Endothelial cell of umbilical vein (primary cell): ENCODE data around the gene ULBP3. TPM values are rescaled to one million over a fixed set of nuclear protein-coding genes. Genes with fewer than 3 reads are reported as not detected.

Experiments used
- BruUV-seq: library from RNA; stranded (reverse); fragments of 400-500 nt; replicated peaks from 2 replicates; lab custom pipeline; 2021; lab: Mats Ljungman, UMichigan
- CTCF ChIA-PET: fragments of 300-600, 350-600 bp; sonication (Branson Sonifier 250); formaldehyde crosslinking; loops from one replicate; lab custom pipeline; 2021; ENCODE audit warnings: antibody characterized with exemption, inconsistent platforms; lab: Charles Lee
- POLR2A ChIA-PET: fragments of 300-600, 350-600 bp; sonication (Branson Sonifier 250); formaldehyde crosslinking; loops from one replicate; lab custom pipeline; 2021; ENCODE audit warnings: antibody characterized with exemption, inconsistent platforms; lab: Charles Lee
- DNase-seq: peaks from one replicate; pipeline ENCODE4 v3.0.0-alpha.2; 2011; ENCODE audit warnings: low read depth, low spot score
- FAIRE-seq: peaks from 2 replicates; lab custom pipeline; 2011; peaks lifted over from hg19 to GRCh38; lab: Jason Lieb, UNC
- H2AFZ ChIP-seq: 2 replicates; pipeline ENCODE4 v1.6.0; 2012; ENCODE audit warnings: low read depth, low read length, control low read depth, inconsistent platforms
- H3K27ac ChIP-seq: 2 replicates; pipeline ENCODE4 v1.5.1; 2011; ENCODE audit warnings: low read depth, mild to moderate bottlenecking, control low read depth, low read length, moderate library complexity; ENCODE audit not compliant: insufficient read depth
- H3K27me3 ChIP-seq, 2 experiments: 2 replicates each; pipeline versions ENCODE4 v1.6.0 to v1.6.1; 2011; ENCODE audit warnings: low read length in 2 of 2, mixed read lengths in 1 of 2; ENCODE audit not compliant: control insufficient read depth in 2 of 2, insufficient read depth in 2 of 2
- H3K36me3 ChIP-seq, 2 experiments: 2 replicates in 1 of 2; 3 replicates in 1 of 2; pipeline ENCODE4 v1.5.1; 2011; ENCODE audit warnings: low read length in 2 of 2, mild to moderate bottlenecking in 1 of 2, moderate library complexity in 1 of 2; ENCODE audit not compliant: control insufficient read depth in 2 of 2, insufficient read depth in 2 of 2; ENCODE audit errors: extremely low read depth in 1 of 2
- H3K4me1 ChIP-seq: 3 replicates; pipeline ENCODE4 v1.5.1; 2011; ENCODE audit warnings: mild to moderate bottlenecking, low read length; ENCODE audit not compliant: control insufficient read depth, insufficient read depth; ENCODE audit errors: extremely low read depth
- H3K4me2 ChIP-seq: 2 replicates; pipeline ENCODE4 v1.6.1; 2011; ENCODE audit warnings: low read length, control low read depth, mixed read lengths; ENCODE audit not compliant: insufficient read depth
- H3K4me3 ChIP-seq, 3 experiments: fragments of 200-600 bp in 1 of 3; sonication (generic), shearing (Covaris generic) in 1 of 3; replicated peaks in 1 of 3; 2 replicates each; pipeline ENCODE4 v1.5.1; 2011 to 2016; ENCODE audit warnings: control low read depth in 3 of 3, low read length in 3 of 3, mild to moderate bottlenecking in 2 of 3, inconsistent platforms in 1 of 3, low read depth in 1 of 3, moderate library complexity in 1 of 3; ENCODE audit not compliant: insufficient read depth in 1 of 3
- H3K79me2 ChIP-seq: 2 replicates; pipeline ENCODE4 v1.6.0; 2012; ENCODE audit warnings: low read length, inconsistent platforms; ENCODE audit not compliant: control insufficient read depth, insufficient read depth
- H3K9ac ChIP-seq: replicated peaks from 2 replicates; pipeline ENCODE3; 2011; ENCODE audit warnings: low read length, control low read depth; ENCODE audit not compliant: insufficient read depth; ENCODE audit errors: extremely low read depth
- H3K9me1 ChIP-seq: replicated peaks from 3 replicates; pipeline ENCODE4 v1.6.0; 2011; ENCODE audit warnings: mild to moderate bottlenecking, low read length; ENCODE audit not compliant: control insufficient read depth, insufficient read depth; ENCODE audit errors: extremely low read depth
- H3K9me3 ChIP-seq: replicated peaks from 2 replicates; pipeline ENCODE4 v1.5.1; 2012; ENCODE audit warnings: low read length, inconsistent platforms; ENCODE audit not compliant: control insufficient read depth, insufficient read depth
- H4K20me1 ChIP-seq: replicated peaks from 2 replicates; pipeline ENCODE3; 2011; ENCODE audit warnings: mild to moderate bottlenecking, low read length; ENCODE audit not compliant: control insufficient read depth, insufficient read depth; ENCODE audit errors: extremely low read depth
- FOS ChIP-seq: IDR thresholded peaks from 2 replicates; pipeline ENCODE4 v1.6.1; 2011; ENCODE audit warnings: mild to moderate bottlenecking, low read length, moderate library complexity, borderline replicate concordance; ENCODE audit not compliant: insufficient read depth
- GATA2 ChIP-seq: IDR thresholded peaks from 2 replicates; pipeline ENCODE4 v1.7.0; 2011; ENCODE audit warnings: low read depth, mild to moderate bottlenecking, moderate library complexity, mixed read lengths, low read length; ENCODE audit not compliant: insufficient read length, insufficient read depth
- JUN ChIP-seq: IDR thresholded peaks from 2 replicates; pipeline ENCODE4 v1.6.1; 2011; ENCODE audit warnings: borderline replicate concordance, low read depth; ENCODE audit not compliant: insufficient read length, insufficient read depth
- MYC ChIP-seq: IDR thresholded peaks from one replicate; pipeline ENCODE4 v1.6.1; 2011; ENCODE audit warnings: mild to moderate bottlenecking, low read depth, low read length
- POLR2AphosphoS5 ChIP-seq: IDR thresholded peaks from 2 replicates; pipeline ENCODE4 v1.6.1; 2012; ENCODE audit warnings: low read depth, mild to moderate bottlenecking, control low read depth, low read length, moderate library complexity; ENCODE audit not compliant: insufficient read depth
- dilution Hi-C: fragments of 300-500 bp; cut with MboI; formaldehyde crosslinking; loops from one replicate; pipeline ENCODE4 v1.15.0; 2019; ENCODE audit warnings: low sequenced_read_pairs; ENCODE audit not compliant: extremely low pct_ligation_motif_present
- intact Hi-C: fragments of 100-400 bp; cut with micrococcal nuclease; formaldehyde crosslinking; loops from one replicate; pipeline ENCODE4 v1.10.0; 2022
- polyA plus RNA-seq, 4 experiments: library from polyadenylated mRNA; depleted of rRNA in 3 of 4; stranded (reverse) in 3 of 4; unstranded in 1 of 4; fragments of >200 nt; gene quantifications; 2 replicates each; pipeline versions ENCODE4 v1.2.1 to v1.2.3, GENCODE V29; 2011 to 2012; ENCODE audit warnings: missing spikeins in 1 of 4
- total RNA-seq: library from RNA; stranded (reverse); gene quantifications from 2 replicates; pipeline ENCODE4 v1.2.3, GENCODE V29; 2021
- TF ChIP-seq, protein P1 (sequence below), 2 donors: IDR thresholded peaks; 1 replicate in 1 of 2; 2 replicates in 1 of 2; pipeline ENCODE4 v1.5.1; 2011; ENCODE audit warnings: low read length in 2 of 2, mild to moderate bottlenecking in 2 of 2, moderate library complexity in 2 of 2, control low read depth in 1 of 2, inconsistent platforms in 1 of 2, low read depth in 1 of 2; ENCODE audit not compliant: insufficient read depth in 1 of 2; ENCODE audit errors: extremely low read depth in 1 of 2
- TF ChIP-seq, protein P2 (sequence below): IDR thresholded peaks from 2 replicates; pipeline ENCODE4 v1.6.1; 2011; ENCODE audit not compliant: insufficient read depth, insufficient read length

ULBP3 gene
- total and polyA plus RNA-seq, 2 donors (not counting 3 experiments of a cell fraction or from before 2014, with no cell fraction given) = 7.1 to 12.8 TPM

DNA sequence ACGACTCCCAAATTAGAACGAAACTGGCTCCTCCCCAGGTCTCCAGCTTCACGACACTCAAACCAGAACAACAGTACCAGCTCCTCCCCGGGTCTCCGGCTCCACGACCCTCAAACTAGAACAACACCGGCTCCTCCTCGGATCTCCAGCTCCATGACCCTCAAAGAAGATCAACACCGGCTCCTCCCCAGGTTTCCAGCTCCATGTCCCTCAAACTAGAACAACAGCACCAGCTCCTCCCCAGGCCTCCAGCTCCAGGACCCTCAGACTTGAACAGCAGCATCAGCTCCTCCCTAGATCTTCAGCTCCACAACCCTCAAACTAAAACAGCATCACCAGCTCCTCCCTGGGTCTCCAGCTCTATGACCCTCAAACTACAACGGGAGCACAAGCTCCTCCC lies 13.8 kb downstream of the ULBP3 start:
- no peaks in the 10 kb centered on the region for H3K4me1 ChIP-seq
- H3K9ac ChIP-seq = no peak overlapping the region
- H3K4me3 ChIP-seq = no peak overlapping the region
- CTCF ChIA-PET = interaction anchor here (0.8 to 2.5 kb wide), 6 partner anchors 12 to 760 kb away, joined by 3 to 18 read pairs (median 6); no protein-coding TSS in a partner anchor
- DNase-seq = no peak
- H3K36me3 ChIP-seq = no peaks in the 10 kb centered on the region
- intact Hi-C loops = no loop called here
- no peak for TF ChIP-seq POLR2AphosphoS5
- TF ChIP-seq, protein P1, sequence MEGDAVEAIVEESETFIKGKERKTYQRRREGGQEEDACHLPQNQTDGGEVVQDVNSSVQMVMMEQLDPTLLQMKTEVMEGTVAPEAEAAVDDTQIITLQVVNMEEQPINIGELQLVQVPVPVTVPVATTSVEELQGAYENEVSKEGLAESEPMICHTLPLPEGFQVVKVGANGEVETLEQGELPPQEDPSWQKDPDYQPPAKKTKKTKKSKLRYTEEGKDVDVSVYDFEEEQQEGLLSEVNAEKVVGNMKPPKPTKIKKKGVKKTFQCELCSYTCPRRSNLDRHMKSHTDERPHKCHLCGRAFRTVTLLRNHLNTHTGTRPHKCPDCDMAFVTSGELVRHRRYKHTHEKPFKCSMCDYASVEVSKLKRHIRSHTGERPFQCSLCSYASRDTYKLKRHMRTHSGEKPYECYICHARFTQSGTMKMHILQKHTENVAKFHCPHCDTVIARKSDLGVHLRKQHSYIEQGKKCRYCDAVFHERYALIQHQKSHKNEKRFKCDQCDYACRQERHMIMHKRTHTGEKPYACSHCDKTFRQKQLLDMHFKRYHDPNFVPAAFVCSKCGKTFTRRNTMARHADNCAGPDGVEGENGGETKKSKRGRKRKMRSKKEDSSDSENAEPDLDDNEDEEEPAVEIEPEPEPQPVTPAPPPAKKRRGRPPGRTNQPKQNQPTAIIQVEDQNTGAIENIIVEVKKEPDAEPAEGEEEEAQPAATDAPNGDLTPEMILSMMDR (IDR thresholded peaks at IDR 0.05; ENCODE audit: extremely low read depth in 1 of 2, insufficient read depth in 1 of 2, low read depth in 1 of 2, low read length in 2 of 2) = no peak
- TF ChIP-seq GATA2 = no peak
- TF ChIP-seq, protein P2, sequence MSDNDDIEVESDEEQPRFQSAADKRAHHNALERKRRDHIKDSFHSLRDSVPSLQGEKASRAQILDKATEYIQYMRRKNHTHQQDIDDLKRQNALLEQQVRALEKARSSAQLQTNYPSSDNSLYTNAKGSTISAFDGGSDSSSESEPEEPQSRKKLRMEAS = no peak
- no peak for TF ChIP-seq JUN
- no peak for TF ChIP-seq FOS
- TF ChIP-seq MYC = no peak
- no peaks in the 10 kb centered on the region for H3K9me1 ChIP-seq
- no peaks in the 10 kb centered on the region for H4K20me1 ChIP-seq
- dilution Hi-C loops = no loop called here
- H3K9me3 ChIP-seq = no peaks in the 10 kb centered on the region
- no peaks in the 10 kb centered on the region for H3K79me2 ChIP-seq
- no peak overlapping the region for H3K27ac ChIP-seq
- H3K4me2 ChIP-seq = no peak overlapping the region
- POLR2A ChIA-PET = no interaction called here
- no TSS peak for BruUV-seq
- FAIRE-seq = no peak
- no peak overlapping the region for H2AFZ ChIP-seq
- peaks cover 6 to 13% of the 10 kb centered on the region in 2 experiments for H3K27me3 ChIP-seq
